ENCODE data around the gene PARS2.

GRCh38 chr1:54784066-54784465 lies 19.7 kb upstream of the PARS2 start:
- TF ChIP-seq CTCF (IDR thresholded peaks at IDR 0.05) (no peak), POLR2A (IDR thresholded peaks at IDR 0.05) (no peak)

Data from breast epithelium (tissue), 3 donors.